HepG2 (cell line): Measurements from ENCODE around the gene RERE. TPM values are rescaled to one million over a fixed set of nuclear protein-coding genes. Genes with fewer than 3 reads are reported as not detected.

Experiments used
- ATF1 ChIP-seq: IDR thresholded peaks from 2 replicates; pipeline ENCODE4 v1.6.1; 2016; ENCODE audit warnings: mild to moderate bottlenecking, control low read depth
- BCLAF1 ChIP-seq: fragments of 450-650 bp; IDR thresholded peaks from 2 replicates; pipeline ENCODE4 v1.6.1; 2017; ENCODE audit warnings: mild to moderate bottlenecking
- ELF4 ChIP-seq: sonication (generic); formaldehyde crosslinking; IDR thresholded peaks from 2 replicates; pipeline ENCODE4 v1.5.0; 2020; ENCODE audit warnings: missing genetic modification reagents, mild to moderate bottlenecking, moderate library complexity, borderline replicate concordance
- HMGA1 ChIP-seq: sonication (generic); formaldehyde crosslinking; conservative IDR thresholded peaks from 2 replicates; pipeline ENCODE4 v1.4.0; 2020; ENCODE audit warnings: missing genetic modification reagents
- HNF4A ChIP-seq: sonication (generic); formaldehyde crosslinking; IDR thresholded peaks from 2 replicates; pipeline ENCODE4 v1.4.0; 2020; ENCODE audit warnings: missing genetic modification reagents
- KDM5B ChIP-seq: sonication (generic); formaldehyde crosslinking; IDR thresholded peaks from 2 replicates; pipeline ENCODE4 v1.4.0; 2020; ENCODE audit warnings: missing genetic modification reagents, mild to moderate bottlenecking, borderline replicate concordance
- REPIN1 ChIP-seq: sonication (generic); formaldehyde crosslinking; IDR thresholded peaks from 2 replicates; pipeline ENCODE4 v1.8.0; 2022; ENCODE audit warnings: missing genetic modification reagents, low read depth, mild to moderate bottlenecking, borderline replicate concordance
- ZNF124 ChIP-seq: sonication (generic); formaldehyde crosslinking; IDR thresholded peaks from 2 replicates; pipeline ENCODE4 v1.4.0; 2020; ENCODE audit warnings: missing genetic modification reagents
- ZNF646 ChIP-seq: sonication (generic); formaldehyde crosslinking; IDR thresholded peaks from 2 replicates; pipeline ENCODE4 v1.9.0; 2021; ENCODE audit warnings: mild to moderate bottlenecking, missing genetic modification reagents
- ZNF709 ChIP-seq: sonication (generic); formaldehyde crosslinking; IDR thresholded peaks from 2 replicates; pipeline ENCODE4 v1.5.0; 2020; ENCODE audit warnings: mild to moderate bottlenecking, missing genetic modification reagents
- polyA plus RNA-seq, 8 experiments: library from polyadenylated mRNA; depleted of rRNA in 3 of 8; stranded (reverse) in 7 of 8; unstranded in 1 of 8; fragments of >200 nt; fragmentation: Illumina TruSeq in 4 of 8; extraction: Trizol in 4 of 8; gene quantifications; 2 replicates each; pipeline versions ENCODE4 v1.2.1 to v1.2.3, GENCODE V29; 2011 to 2016; ENCODE audit warnings: low read depth in 4 of 8, missing spikeins in 1 of 8, mixed read lengths in 1 of 8; ENCODE audit not compliant: insufficient read depth in 1 of 8
- total RNA-seq, 5 experiments: library from RNA; depleted of rRNA; stranded (reverse); fragments of >200 nt; fragmentation: Illumina TruSeq; extraction: Trizol; gene quantifications; 2 replicates each; pipeline ENCODE4 v1.2.3, GENCODE V29; 2016; ENCODE audit warnings: low read depth in 1 of 5
- TF ChIP-seq, protein P1 (sequence below): sonication (generic); formaldehyde crosslinking; IDR thresholded peaks from 2 replicates; pipeline ENCODE4 v1.4.0; 2020; ENCODE audit warnings: missing genetic modification reagents, borderline replicate concordance
- TF ChIP-seq, protein P2 (sequence below): sonication (generic); formaldehyde crosslinking; IDR thresholded peaks from 2 replicates; pipeline ENCODE4 v1.4.0; 2020; ENCODE audit warnings: missing genetic modification reagents, borderline replicate concordance

The RERE gene
- total and polyA plus RNA-seq, 2 of the 13 experiments (the other 11 are each of a cell fraction or from before 2014, with no cell fraction given): 18.3 to 21.9 TPM

DNA sequence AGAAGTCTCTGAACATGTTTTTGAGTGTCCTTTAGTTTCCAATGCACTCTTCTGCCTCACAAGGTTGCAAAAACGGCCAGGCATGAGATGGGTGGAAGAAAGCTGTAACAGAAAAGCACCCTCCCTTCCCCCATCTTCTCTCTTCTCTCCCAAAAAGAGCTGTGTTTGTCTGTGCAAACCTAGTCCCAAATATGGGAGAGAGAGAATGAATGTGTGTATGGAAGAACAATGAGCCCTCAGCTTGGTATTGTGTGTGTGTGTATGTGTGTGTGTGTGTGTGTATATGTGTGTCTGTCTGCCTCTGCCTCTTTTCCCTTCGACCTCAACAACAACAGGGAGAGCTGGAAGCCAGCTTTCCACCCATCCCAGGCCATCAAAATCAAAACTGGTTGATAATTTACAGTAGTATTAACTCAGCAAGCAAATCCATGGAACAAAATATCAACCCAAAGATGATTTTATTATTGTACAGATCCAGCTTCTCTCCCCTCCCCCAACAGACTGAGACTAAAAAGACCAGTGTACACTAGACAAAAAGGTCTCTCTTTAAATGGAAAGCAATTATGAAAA is 1.8 kb downstream of the RERE start (continued):
- TF ChIP-seq ELF4: no peak
- TF ChIP-seq, protein P1, sequence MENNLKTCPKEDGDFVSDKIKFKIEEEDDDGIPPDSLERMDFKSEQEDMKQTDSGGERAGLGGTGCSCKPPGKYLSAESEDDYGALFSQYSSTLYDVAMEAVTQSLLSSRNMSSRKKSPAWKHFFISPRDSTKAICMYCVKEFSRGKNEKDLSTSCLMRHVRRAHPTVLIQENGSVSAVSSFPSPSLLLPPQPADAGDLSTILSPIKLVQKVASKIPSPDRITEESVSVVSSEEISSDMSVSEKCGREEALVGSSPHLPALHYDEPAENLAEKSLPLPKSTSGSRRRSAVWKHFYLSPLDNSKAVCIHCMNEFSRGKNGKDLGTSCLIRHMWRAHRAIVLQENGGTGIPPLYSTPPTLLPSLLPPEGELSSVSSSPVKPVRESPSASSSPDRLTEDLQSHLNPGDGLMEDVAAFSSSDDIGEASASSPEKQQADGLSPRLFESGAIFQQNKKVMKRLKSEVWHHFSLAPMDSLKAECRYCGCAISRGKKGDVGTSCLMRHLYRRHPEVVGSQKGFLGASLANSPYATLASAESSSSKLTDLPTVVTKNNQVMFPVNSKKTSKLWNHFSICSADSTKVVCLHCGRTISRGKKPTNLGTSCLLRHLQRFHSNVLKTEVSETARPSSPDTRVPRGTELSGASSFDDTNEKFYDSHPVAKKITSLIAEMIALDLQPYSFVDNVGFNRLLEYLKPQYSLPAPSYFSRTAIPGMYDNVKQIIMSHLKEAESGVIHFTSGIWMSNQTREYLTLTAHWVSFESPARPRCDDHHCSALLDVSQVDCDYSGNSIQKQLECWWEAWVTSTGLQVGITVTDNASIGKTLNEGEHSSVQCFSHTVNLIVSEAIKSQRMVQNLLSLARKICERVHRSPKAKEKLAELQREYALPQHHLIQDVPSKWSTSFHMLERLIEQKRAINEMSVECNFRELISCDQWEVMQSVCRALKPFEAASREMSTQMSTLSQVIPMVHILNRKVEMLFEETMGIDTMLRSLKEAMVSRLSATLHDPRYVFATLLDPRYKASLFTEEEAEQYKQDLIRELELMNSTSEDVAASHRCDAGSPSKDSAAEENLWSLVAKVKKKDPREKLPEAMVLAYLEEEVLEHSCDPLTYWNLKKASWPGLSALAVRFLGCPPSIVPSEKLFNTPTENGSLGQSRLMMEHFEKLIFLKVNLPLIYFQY (CRISPR knock-in tag): no peak
- peak; percentile 95 for TF ChIP-seq ZNF646 (CRISPR knock-in tag)
- 0 out of 2 replicates have a peak, but pooled peaks have one; percentile 19 for TF ChIP-seq ATF1
- no peak for TF ChIP-seq HMGA1
- TF ChIP-seq REPIN1 (CRISPR knock-in tag): no peak
- no peak for TF ChIP-seq HNF4A (CRISPR knock-in tag)
- TF ChIP-seq KDM5B (CRISPR knock-in tag): no peak
- TF ChIP-seq ZNF124: no peak
- TF ChIP-seq, protein P2, sequence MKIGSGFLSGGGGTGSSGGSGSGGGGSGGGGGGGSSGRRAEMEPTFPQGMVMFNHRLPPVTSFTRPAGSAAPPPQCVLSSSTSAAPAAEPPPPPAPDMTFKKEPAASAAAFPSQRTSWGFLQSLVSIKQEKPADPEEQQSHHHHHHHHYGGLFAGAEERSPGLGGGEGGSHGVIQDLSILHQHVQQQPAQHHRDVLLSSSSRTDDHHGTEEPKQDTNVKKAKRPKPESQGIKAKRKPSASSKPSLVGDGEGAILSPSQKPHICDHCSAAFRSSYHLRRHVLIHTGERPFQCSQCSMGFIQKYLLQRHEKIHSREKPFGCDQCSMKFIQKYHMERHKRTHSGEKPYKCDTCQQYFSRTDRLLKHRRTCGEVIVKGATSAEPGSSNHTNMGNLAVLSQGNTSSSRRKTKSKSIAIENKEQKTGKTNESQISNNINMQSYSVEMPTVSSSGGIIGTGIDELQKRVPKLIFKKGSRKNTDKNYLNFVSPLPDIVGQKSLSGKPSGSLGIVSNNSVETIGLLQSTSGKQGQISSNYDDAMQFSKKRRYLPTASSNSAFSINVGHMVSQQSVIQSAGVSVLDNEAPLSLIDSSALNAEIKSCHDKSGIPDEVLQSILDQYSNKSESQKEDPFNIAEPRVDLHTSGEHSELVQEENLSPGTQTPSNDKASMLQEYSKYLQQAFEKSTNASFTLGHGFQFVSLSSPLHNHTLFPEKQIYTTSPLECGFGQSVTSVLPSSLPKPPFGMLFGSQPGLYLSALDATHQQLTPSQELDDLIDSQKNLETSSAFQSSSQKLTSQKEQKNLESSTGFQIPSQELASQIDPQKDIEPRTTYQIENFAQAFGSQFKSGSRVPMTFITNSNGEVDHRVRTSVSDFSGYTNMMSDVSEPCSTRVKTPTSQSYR (CRISPR knock-in tag): peak; percentile 43; the same call in 1 of the 2 replicates
- no peak for TF ChIP-seq ZNF709 (CRISPR knock-in tag)
- TF ChIP-seq BCLAF1: no peak
